Astrocyte (in vitro differentiated cells and primary cell): Measurements from ENCODE around the gene APBB1.

Source experiments
- CTCF ChIP-seq: IDR thresholded peaks from 2 replicates; pipeline ENCODE4 v1.5.1; 2011; ENCODE audit warnings: low read depth, mild to moderate bottlenecking, inconsistent platforms, low read length, moderate library complexity; ENCODE audit not compliant: insufficient read depth
- EZH2 ChIP-seq: IDR thresholded peaks from 2 replicates; pipeline ENCODE4 v1.6.1; 2012; ENCODE audit warnings: mild to moderate bottlenecking, low read length, inconsistent platforms; ENCODE audit not compliant: insufficient read depth

- TF ChIP-seq CTCF (no peak), EZH2 (no peak)
These were observed 64.0 kb downstream of the APBB1 start for GRCh38 chr11:6354651-6355485.
